Transverse colon (tissue), 3 donors: ENCODE data around the gene CYFIP2.

Experiments used
- POLR2A ChIP-seq: fragments of 450-650 bp; IDR thresholded peaks from one replicate; pipeline ENCODE4 v1.6.1; 2016; ENCODE audit warnings: antibody characterized with exemption, mild to moderate bottlenecking, moderate library complexity
- TF ChIP-seq, protein P1 (sequence below), 5 experiments: fragments of 200-600 bp in 3 of 5; fragments of 450-650 bp in 2 of 5; sonication (generic) in 3 of 5; IDR thresholded peaks; 1 replicate in 2 of 5; 2 replicates in 3 of 5; pipeline ENCODE4 v1.5.1; 2016 to 2017; ENCODE audit warnings: antibody characterized with exemption in 5 of 5, inconsistent platforms in 3 of 5, mild to moderate bottlenecking in 2 of 5, moderate library complexity in 1 of 5

DNA sequence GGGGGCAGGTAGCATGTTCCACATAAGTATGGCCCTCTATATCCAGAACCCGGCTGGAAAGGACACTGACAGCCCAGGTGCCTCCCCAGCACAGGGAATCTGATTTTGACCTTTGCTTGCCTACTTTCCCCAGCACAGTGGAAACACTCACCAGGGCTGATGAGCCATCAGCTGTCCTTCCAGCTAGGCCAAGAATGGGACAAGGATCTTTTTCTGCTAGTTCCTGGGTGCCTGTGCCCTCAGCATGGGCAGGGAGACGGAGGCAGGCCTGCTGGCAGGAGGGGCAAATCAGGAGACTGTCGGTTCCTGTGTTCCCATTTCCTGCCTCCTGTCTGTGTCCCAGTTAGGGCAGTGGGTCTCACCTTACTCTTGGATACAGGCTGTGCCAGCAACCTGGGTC is 1.1 kb downstream of the CYFIP2 start:
- TF ChIP-seq, protein P1, sequence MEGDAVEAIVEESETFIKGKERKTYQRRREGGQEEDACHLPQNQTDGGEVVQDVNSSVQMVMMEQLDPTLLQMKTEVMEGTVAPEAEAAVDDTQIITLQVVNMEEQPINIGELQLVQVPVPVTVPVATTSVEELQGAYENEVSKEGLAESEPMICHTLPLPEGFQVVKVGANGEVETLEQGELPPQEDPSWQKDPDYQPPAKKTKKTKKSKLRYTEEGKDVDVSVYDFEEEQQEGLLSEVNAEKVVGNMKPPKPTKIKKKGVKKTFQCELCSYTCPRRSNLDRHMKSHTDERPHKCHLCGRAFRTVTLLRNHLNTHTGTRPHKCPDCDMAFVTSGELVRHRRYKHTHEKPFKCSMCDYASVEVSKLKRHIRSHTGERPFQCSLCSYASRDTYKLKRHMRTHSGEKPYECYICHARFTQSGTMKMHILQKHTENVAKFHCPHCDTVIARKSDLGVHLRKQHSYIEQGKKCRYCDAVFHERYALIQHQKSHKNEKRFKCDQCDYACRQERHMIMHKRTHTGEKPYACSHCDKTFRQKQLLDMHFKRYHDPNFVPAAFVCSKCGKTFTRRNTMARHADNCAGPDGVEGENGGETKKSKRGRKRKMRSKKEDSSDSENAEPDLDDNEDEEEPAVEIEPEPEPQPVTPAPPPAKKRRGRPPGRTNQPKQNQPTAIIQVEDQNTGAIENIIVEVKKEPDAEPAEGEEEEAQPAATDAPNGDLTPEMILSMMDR (IDR thresholded peaks at IDR 0.05), result no peak
- no peak for TF ChIP-seq POLR2A
